GM21367 (cell line): ENCODE results near the gene CMC2.

ENCODE experiments used
- ATAC-seq: cut with Tn5 transposase; IDR thresholded peaks from one replicate; pipeline ENCODE4 v1.9.1; 2021; ENCODE audit not compliant: unreplicated experiment

CMC2 gene

GRCh38 chr16:81006813-81007695 is at the start of gene CMC2, which contains the start of gene CENPN:
Gene CMC2 (minus strand): TSS chr16:81006885. CDS start chr16:80997394, 9,491 bp downstream.
Gene CENPN (plus strand): TSS chr16:81007214. CDS start chr16:81011940, 4,726 bp downstream.
- peak; percentile 66 for ATAC-seq

GRCh38 chr16:81053761-81054160 is 47.1 kb upstream of the CMC2 start:
- no peak for ATAC-seq

- no peak for ATAC-seq
Measured at GRCh38 chr16:81042821-81043220, 36.1 kb upstream of the CMC2 start.

- ATAC-seq = no peak
Measured at GRCh38 chr16:81041696-81042095, 35.0 kb upstream of the CMC2 start.

- no peak for ATAC-seq
Measured at GRCh38 chr16:81040842-81041241, 34.2 kb upstream of the CMC2 start.

GRCh38 chr16:81040131-81040530 is 33.4 kb upstream of the CMC2 start:
- no peak for ATAC-seq

- no peak for ATAC-seq
Measured at GRCh38 chr16:81036751-81037350, 30.2 kb upstream of the CMC2 start.

- ATAC-seq = peak; percentile 45
Measured at GRCh38 chr16:81035975-81036750, 29.5 kb upstream of the CMC2 start.

- ATAC-seq = peak; percentile 82
Measured at GRCh38 chr16:81035398-81035974, 28.8 kb upstream of the CMC2 start, which contains the start of gene ATMIN. Gene ATMIN (plus strand): TSS chr16:81035842. CDS start chr16:81035871, 29 bp downstream.

GRCh38 chr16:81029930-81030604 is 23.4 kb upstream of the CMC2 start:
- no peak for ATAC-seq

- ATAC-seq = no peak
Measured at GRCh38 chr16:81026429-81026828, 19.7 kb upstream of the CMC2 start.

- no peak for ATAC-seq
Measured at GRCh38 chr16:81018496-81018895, 11.8 kb upstream of the CMC2 start.

- no peak for ATAC-seq
Measured at GRCh38 chr16:81014672-81015071, 8.0 kb upstream of the CMC2 start.

GRCh38 chr16:81012974-81013373 is 6.3 kb upstream of the CMC2 start:
- no peak for ATAC-seq

- ATAC-seq = no peak
Measured at GRCh38 chr16:81008505-81008789, 1.8 kb upstream of the CMC2 start.

GRCh38 chr16:81006211-81006812 is 373 bp downstream of the CMC2 start:
- ATAC-seq = peak; percentile 28

- ATAC-seq = no peak
Measured at GRCh38 chr16:81005610-81006161, 999 bp downstream of the CMC2 start.

- ATAC-seq = no peak
Measured at GRCh38 chr16:81004646-81005353, 1.9 kb downstream of the CMC2 start.
